CD4-positive, alpha-beta memory T cell (primary cell): ENCODE results near the gene RBMS3. TPM values are rescaled to one million over a fixed set of nuclear protein-coding genes. Genes with fewer than 3 reads are reported as not detected.

Experiments
- CTCF ChIA-PET: fragments of 350-600 bp; sonication (Branson Sonifier 250); formaldehyde crosslinking; loops from one replicate; lab custom pipeline; 2021; ENCODE audit warnings: inconsistent platforms; ENCODE audit not compliant: partially characterized antibody; lab: Charles Lee
- POLR2A ChIA-PET: fragments of 350-600 bp; sonication (Branson Sonifier 250); formaldehyde crosslinking; loops from one replicate; lab custom pipeline; 2021; ENCODE audit not compliant: partially characterized antibody; lab: Charles Lee
- DNase-seq, 5 donors: peaks; one replicate each; pipeline versions ENCODE4 v3.0.0 to v3.0.0-alpha.2; 2020 to 2022; ENCODE audit warnings: mixed read lengths in 1 of 5
- H3K27ac ChIP-seq: one replicate; pipeline ENCODE4 v1.7.0; 2013; ENCODE audit warnings: low read depth, low read length
- H3K27me3 ChIP-seq: 2 replicates; pipeline ENCODE4 v1.7.0; 2013; ENCODE audit warnings: mild to moderate bottlenecking, low read length, moderate library complexity; ENCODE audit not compliant: insufficient read depth
- H3K36me3 ChIP-seq: 2 replicates; pipeline ENCODE4 v1.7.0; 2013; ENCODE audit warnings: mild to moderate bottlenecking, low read length, moderate library complexity; ENCODE audit not compliant: insufficient read depth
- H3K4me1 ChIP-seq: 2 replicates; pipeline ENCODE4 v1.7.0; 2013; ENCODE audit warnings: mild to moderate bottlenecking, low read length, moderate library complexity; ENCODE audit not compliant: insufficient read depth
- H3K4me3 ChIP-seq, 2 donors: one replicate each; pipeline ENCODE4 v1.7.0; 2013; ENCODE audit warnings: low read length in 2 of 2, mild to moderate bottlenecking in 1 of 2
- H3K9me3 ChIP-seq, 2 donors: one replicate each; pipeline ENCODE4 v1.7.0; 2013; ENCODE audit warnings: low read length in 2 of 2, control low read depth in 1 of 2; ENCODE audit not compliant: control insufficient read depth in 1 of 2
- H3K27ac Mint-ChIP-seq, 7 donors: one replicate each; pipeline ENCODE4 v1.8.0; 2020 to 2021; ENCODE audit warnings: mixed read lengths in 7 of 7, mild to moderate bottlenecking in 6 of 7, inconsistent platforms in 3 of 7, moderate library complexity in 3 of 7
- H3K27me3 Mint-ChIP-seq, 2 donors: one replicate each; pipeline ENCODE4 v1.8.0; 2020 to 2021; ENCODE audit warnings: mixed read lengths in 2 of 2
- H3K36me3 Mint-ChIP-seq, 2 donors: one replicate each; pipeline ENCODE4 v1.8.0; 2020 to 2021; ENCODE audit warnings: mixed read lengths in 2 of 2, inconsistent platforms in 1 of 2, mild to moderate bottlenecking in 1 of 2
- H3K4me1 Mint-ChIP-seq, 4 donors: one replicate each; pipeline ENCODE4 v1.8.0; 2020 to 2021; ENCODE audit warnings: mixed read lengths in 4 of 4, mild to moderate bottlenecking in 1 of 4
- H3K4me3 Mint-ChIP-seq, 8 donors: one replicate each; pipeline ENCODE4 v1.8.0; 2020 to 2021; ENCODE audit warnings: mixed read lengths in 8 of 8, mild to moderate bottlenecking in 7 of 8, moderate library complexity in 6 of 8, inconsistent platforms in 3 of 8
- H3K9me3 Mint-ChIP-seq, 8 donors: one replicate each; pipeline ENCODE4 v1.8.0; 2020 to 2021; ENCODE audit warnings: mixed read lengths in 8 of 8, mild to moderate bottlenecking in 5 of 8, inconsistent platforms in 3 of 8, moderate library complexity in 1 of 8
- intact Hi-C: fragments of 100-400 bp; cut with micrococcal nuclease; formaldehyde crosslinking; loops from one replicate; pipeline ENCODE4 v1.15.1; 2023
- polyA plus RNA-seq, 2 donors: library from polyadenylated mRNA; unstranded; fragments of 300-500 nt; fragmentation: Illumina TruSeq; gene quantifications; one replicate each; pipeline ENCODE4 v1.2.3, GENCODE V29; 2021
- total RNA-seq, 2 experiments: library from RNA; stranded (reverse); gene quantifications; one replicate each; pipeline ENCODE4 v1.2.3, GENCODE V29; 2021

The RBMS3 gene
- total and polyA plus RNA-seq, 4 experiments from 2014 or later, result 0.70 to 1.6 (median 1.0) TPM; not detected in 1

DNA sequence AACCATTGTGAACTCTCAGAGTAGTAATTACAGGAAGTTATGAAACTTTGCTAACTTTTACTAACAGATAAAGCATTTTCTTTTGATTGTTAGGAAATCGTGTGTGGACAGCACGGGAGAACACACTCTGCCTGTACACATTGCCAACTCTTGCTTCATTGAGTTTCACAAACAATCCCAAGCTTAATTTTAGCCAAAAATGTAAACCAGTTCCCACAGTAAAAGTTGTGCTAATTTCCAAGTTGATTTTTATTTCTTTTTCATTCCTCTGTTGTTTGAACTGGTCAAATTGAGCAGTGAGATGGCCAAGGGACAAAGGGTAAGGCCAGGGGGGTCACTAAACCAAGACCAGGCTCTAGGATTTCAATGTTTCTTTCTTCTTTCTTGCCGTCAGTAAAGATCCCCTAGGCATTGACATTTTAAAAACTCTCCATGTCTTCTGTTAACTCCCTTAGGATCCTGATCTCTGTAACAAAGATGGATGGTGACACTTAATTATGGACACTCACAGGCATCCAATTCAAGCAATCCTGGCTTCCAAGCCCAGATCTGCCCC is 414.9 kb downstream of the RBMS3 start:
- no peak overlapping the region for H3K4me3 Mint-ChIP-seq
- H3K4me1 ChIP-seq, result no peaks in the 10 kb centered on the region
- H3K4me3 ChIP-seq, result no peak overlapping the region
- H3K27me3 ChIP-seq, result no peaks in the 10 kb centered on the region
- no peaks in the 10 kb centered on the region for H3K9me3 ChIP-seq
- no peak overlapping the region for H3K27ac ChIP-seq
- no peaks in the 10 kb centered on the region for H3K36me3 ChIP-seq
- no peak overlapping the region for H3K27ac Mint-ChIP-seq
- H3K9me3 Mint-ChIP-seq, result peaks cover 0 to 10% (median 1%) of the 10 kb centered on the region in 8 donors
- H3K27me3 Mint-ChIP-seq, result no peaks in the 10 kb centered on the region
- ChIA-PET POLR2A (no interaction called here), CTCF (no interaction called here)
- DNase-seq, result no peak
- no peaks in the 10 kb centered on the region for H3K4me1 Mint-ChIP-seq
- intact Hi-C loops, result no loop called here
- no peaks in the 10 kb centered on the region for H3K36me3 Mint-ChIP-seq

DNA sequence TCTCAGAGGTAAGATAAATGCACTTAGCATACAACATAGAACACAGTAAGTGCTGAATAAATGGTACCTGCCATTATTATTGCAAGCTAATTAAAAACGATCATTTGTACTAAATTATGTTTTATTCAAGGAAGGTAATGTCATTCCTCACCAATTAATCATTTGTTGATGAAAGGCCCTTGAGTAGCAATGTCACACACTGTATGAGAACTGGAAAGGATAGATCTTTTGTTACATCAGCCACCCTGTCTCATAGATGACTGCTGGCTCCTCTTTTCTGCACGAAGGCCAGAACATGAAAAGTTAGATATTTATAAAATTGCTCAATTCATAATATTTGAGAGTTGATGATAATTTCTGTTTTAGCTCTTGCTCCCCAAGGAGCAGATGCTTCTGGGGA is 415.4 kb downstream of the RBMS3 start:
- no peak overlapping the region for H3K4me3 Mint-ChIP-seq
- no peaks in the 10 kb centered on the region for H3K4me1 ChIP-seq
- intact Hi-C loops, result no loop called here

DNA sequence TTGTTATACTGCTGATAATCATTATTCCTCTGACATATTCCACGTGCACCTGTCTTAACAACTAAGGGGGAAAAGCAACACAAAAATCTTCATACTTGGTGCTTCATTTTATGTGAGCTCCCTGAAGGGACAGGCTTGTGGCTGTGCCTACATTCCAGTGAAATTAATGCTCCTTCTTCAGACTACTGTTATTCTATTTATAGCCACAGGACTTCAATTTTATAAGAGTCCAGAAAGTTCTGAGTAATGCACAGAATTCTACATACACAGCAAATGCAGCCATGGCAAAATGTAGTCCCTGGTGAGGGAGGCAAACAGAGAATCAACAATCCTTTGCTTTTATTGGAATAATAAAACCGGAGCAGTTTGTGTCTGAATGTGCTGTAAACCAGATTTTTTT is 417.1 kb downstream of the RBMS3 start:
- Mint-ChIP-seq H3K27ac (no peak overlapping the region), H3K27me3 (no peaks in the 10 kb centered on the region), H3K4me1 (no peaks in the 10 kb centered on the region), H3K9me3 (peaks cover 0 to 10% (median 1%) of the 10 kb centered on the region in 8 donors), H3K36me3 (no peaks in the 10 kb centered on the region), H3K4me3 (no peak overlapping the region)
- no peak for DNase-seq
- POLR2A ChIA-PET, result no interaction called here
- intact Hi-C loops, result no loop called here
- Histone ChIP-seq H3K27me3 (no peaks in the 10 kb centered on the region), H3K9me3 (no peaks in the 10 kb centered on the region), H3K4me3 (no peak overlapping the region), H3K27ac (no peak overlapping the region), H3K4me1 (no peaks in the 10 kb centered on the region), H3K36me3 (no peaks in the 10 kb centered on the region)
- CTCF ChIA-PET, result no interaction called here

More for the DNA sequence above, 415.4 kb downstream of the RBMS3 start:
- Histone ChIP-seq H3K36me3 (no peaks in the 10 kb centered on the region), H3K27me3 (no peaks in the 10 kb centered on the region), H3K9me3 (no peaks in the 10 kb centered on the region), H3K27ac (no peak overlapping the region), H3K4me3 (no peak overlapping the region)
- Mint-ChIP-seq H3K9me3 (peaks cover 0 to 10% (median 1%) of the 10 kb centered on the region in 8 donors), H3K27ac (no peak overlapping the region), H3K27me3 (no peaks in the 10 kb centered on the region), H3K4me1 (no peaks in the 10 kb centered on the region), H3K36me3 (no peaks in the 10 kb centered on the region)
- POLR2A ChIA-PET, result no interaction called here
- no peak for DNase-seq
- CTCF ChIA-PET, result no interaction called here

DNA sequence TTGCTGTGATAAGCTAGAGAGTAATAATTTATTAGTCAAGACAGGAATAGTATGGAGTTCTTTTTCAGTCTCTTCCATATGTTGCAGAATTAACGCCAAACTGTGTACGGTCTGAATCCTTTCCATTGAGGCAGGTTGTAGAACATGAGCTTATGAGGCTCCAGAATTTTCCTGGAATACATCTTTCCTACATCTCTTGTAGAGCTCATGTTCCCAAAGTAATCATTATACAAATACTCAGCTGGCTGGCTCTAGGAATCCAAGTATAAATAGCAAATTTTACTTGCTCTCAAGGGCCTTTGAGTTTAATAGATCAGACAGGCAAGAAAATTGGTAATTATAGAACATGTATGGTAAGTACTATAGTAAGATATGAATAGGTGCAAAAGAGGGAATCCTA is 419.4 kb downstream of the RBMS3 start:
- H3K36me3 ChIP-seq, result no peaks in the 10 kb centered on the region
- POLR2A ChIA-PET, result no interaction called here
- Mint-ChIP-seq H3K4me3 (no peak overlapping the region), H3K27me3 (no peaks in the 10 kb centered on the region), H3K27ac (no peak overlapping the region), H3K4me1 (no peaks in the 10 kb centered on the region), H3K9me3 (peaks cover 0 to 10% (median 3%) of the 10 kb centered on the region in 8 donors), H3K36me3 (no peaks in the 10 kb centered on the region)
- H3K27ac ChIP-seq, result no peak overlapping the region
- no peak overlapping the region for H3K4me3 ChIP-seq
- no peaks in the 10 kb centered on the region for H3K4me1 ChIP-seq
- DNase-seq, result no peak
- H3K9me3 ChIP-seq, result no peaks in the 10 kb centered on the region
- intact Hi-C loops, result no loop called here
- no peaks in the 10 kb centered on the region for H3K27me3 ChIP-seq
- CTCF ChIA-PET, result no interaction called here

DNA sequence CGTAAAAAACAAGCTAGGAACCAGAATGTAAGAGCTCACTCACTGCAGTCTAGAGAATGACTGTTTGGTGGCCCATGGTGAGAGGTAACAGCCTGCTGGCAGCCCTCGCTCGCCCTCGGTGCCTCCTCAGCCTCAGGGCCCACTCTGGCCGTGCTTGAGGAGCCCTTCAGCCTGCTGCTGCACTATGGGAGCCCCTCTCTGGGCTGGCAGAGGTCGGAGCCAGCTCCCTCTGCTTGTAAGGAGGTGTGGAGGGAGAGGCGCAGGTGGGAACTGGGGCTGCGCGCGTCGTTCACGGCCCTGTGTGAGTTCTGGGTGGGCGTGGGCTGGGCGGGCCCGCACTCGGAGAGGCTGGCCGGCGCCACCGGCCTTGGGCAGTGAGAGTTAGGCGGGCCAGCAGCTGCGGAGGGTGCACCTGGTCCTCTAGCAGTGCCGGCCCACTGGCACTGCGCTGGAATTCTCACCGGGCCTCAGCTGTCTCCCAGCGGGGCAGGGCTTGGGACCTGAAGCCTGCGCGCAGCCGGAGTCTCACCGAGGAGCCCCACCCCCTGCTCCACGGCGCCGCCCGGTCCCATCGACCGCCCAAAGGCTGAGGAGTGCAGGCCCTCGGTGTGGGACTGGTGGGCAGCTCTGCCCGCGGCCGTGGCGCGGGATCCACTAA is 420.6 kb downstream of the RBMS3 start:
- Mint-ChIP-seq H3K4me3 (no peak overlapping the region), H3K27me3 (no peaks in the 10 kb centered on the region), H3K4me1 (no peaks in the 10 kb centered on the region), H3K27ac (no peak overlapping the region), H3K9me3 (peaks cover 0 to 10% (median 3%) of the 10 kb centered on the region in 8 donors), H3K36me3 (no peaks in the 10 kb centered on the region)
- H3K4me3 ChIP-seq, result no peak overlapping the region
- no peaks in the 10 kb centered on the region for H3K4me1 ChIP-seq
- H3K9me3 ChIP-seq, result no peaks in the 10 kb centered on the region
- ChIA-PET POLR2A (no interaction called here), CTCF (no interaction called here)
- H3K27me3 ChIP-seq, result no peaks in the 10 kb centered on the region
- intact Hi-C loops, result no loop called here
- no peak overlapping the region for H3K27ac ChIP-seq
- no peak for DNase-seq
- H3K36me3 ChIP-seq, result no peaks in the 10 kb centered on the region

DNA sequence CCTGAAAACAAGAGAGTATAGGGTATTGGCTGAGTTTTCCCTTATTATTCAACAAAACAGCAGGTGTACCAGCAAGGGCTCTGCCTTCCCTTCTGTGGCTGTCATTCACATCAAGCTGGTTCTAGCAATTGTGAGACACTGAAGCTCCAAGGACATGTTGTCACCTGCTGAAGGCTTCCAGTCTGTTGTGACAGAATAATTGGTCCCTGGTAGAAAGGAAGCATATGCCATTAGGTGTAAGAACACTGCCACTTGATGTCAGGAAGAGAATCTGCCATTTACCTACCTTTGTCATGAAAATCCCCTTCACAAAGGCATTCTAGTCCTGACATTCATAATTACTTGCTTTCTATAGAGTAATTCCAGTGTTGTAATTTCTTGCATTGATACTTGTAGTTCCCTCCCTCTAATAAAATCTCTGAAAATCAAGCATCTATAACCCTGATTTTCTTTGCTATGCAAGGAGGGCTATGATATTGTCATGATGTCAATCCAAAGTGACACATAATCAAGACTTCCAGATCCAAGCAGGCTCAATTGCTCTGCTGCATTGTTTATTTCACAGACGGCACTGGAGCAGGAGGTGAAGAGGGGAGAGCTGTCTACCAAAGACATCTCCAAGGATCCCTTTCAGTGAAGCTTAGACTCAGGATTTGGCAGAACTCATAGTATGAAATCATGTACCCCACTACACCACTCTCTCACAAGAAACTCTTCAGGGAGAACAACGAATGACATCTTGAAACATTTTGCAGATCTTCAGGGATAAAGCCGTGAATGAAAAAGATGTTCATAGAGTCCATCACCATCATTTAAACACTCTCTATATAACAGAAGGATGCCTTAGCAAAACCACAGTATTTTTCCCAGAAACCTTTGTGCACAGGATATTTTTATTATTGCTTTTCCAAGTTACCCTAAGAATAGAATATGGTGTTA is 425.3 kb downstream of the RBMS3 start:
- no peak overlapping the region for H3K27ac ChIP-seq

DNA sequence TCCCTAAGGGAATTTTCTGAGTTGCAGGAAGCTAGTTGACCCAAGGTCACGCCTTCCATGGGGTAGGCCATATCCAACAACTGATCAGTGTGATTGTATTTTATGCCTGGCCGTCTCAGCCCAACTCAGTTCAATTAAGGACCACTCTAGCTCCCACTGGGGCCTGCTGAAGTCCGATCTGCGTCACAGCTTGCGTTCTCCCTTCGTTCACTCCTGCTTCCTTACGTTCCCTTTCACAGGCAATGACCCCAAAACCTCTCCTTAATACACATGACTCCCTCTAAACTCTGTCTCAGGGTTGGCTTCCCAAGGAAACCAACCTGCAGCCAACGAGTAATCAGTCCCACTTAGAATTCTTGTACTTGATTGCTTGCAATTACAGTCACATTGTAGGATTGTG is 428.0 kb downstream of the RBMS3 start:
- H3K4me1 Mint-ChIP-seq, result no peaks in the 10 kb centered on the region
- H3K36me3 ChIP-seq, result no peaks in the 10 kb centered on the region
- H3K9me3 Mint-ChIP-seq, result no peaks in the 10 kb centered on the region
- H3K4me1 ChIP-seq, result no peaks in the 10 kb centered on the region
- DNase-seq, result no peak
- no peaks in the 10 kb centered on the region for H3K27me3 Mint-ChIP-seq
- ChIA-PET POLR2A (no interaction called here), CTCF (no interaction called here)
- intact Hi-C loops, result no loop called here
- H3K36me3 Mint-ChIP-seq, result no peaks in the 10 kb centered on the region
- H3K27me3 ChIP-seq, result no peaks in the 10 kb centered on the region
- no peak overlapping the region for H3K27ac ChIP-seq
- H3K4me3 Mint-ChIP-seq, result no peak overlapping the region
- H3K9me3 ChIP-seq, result no peaks in the 10 kb centered on the region
- H3K27ac Mint-ChIP-seq, result no peak overlapping the region
- H3K4me3 ChIP-seq, result no peak overlapping the region

More for the DNA sequence above, 425.3 kb downstream of the RBMS3 start:
- H3K36me3 ChIP-seq, result no peaks in the 10 kb centered on the region
- H3K4me3 Mint-ChIP-seq, result no peak overlapping the region
- H3K27ac Mint-ChIP-seq, result no peak overlapping the region
- no peak overlapping the region for H3K4me3 ChIP-seq
- no peaks in the 10 kb centered on the region for H3K27me3 ChIP-seq
- no peak for DNase-seq
- no peaks in the 10 kb centered on the region for H3K27me3 Mint-ChIP-seq
- no peaks in the 10 kb centered on the region for H3K4me1 ChIP-seq
- intact Hi-C loops, result no loop called here
- H3K9me3 Mint-ChIP-seq, result peaks cover 0 to 3% (median 0%) of the 10 kb centered on the region in 8 donors
- H3K4me1 Mint-ChIP-seq, result no peaks in the 10 kb centered on the region
- CTCF ChIA-PET, result no interaction called here
- no peaks in the 10 kb centered on the region for H3K9me3 ChIP-seq
- POLR2A ChIA-PET, result no interaction called here
- H3K36me3 Mint-ChIP-seq, result no peaks in the 10 kb centered on the region
